ENCODE data around the gene GABRR3.

The GABRR3 gene

DNA sequence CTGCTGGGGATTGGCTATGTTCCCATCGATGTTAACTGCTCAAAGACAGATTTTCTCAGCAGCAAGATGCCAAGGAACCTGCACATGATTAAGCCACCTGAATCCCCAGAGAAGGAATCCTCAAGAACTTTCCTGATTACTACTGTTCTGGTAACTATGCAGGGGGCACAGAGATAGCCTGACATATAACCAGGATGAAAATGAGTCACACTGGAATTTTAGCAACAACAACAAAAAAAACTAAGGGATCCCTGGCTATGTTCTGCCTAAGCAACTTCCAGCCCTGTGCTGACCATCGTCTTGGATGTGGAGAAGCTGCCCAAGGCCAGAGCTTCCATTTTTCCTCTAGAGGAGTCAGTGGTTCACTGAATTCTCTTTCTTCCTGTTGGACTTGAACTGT lies 76.7 kb downstream of the GABRR3 start:
- DNase-seq: no peak

DNA sequence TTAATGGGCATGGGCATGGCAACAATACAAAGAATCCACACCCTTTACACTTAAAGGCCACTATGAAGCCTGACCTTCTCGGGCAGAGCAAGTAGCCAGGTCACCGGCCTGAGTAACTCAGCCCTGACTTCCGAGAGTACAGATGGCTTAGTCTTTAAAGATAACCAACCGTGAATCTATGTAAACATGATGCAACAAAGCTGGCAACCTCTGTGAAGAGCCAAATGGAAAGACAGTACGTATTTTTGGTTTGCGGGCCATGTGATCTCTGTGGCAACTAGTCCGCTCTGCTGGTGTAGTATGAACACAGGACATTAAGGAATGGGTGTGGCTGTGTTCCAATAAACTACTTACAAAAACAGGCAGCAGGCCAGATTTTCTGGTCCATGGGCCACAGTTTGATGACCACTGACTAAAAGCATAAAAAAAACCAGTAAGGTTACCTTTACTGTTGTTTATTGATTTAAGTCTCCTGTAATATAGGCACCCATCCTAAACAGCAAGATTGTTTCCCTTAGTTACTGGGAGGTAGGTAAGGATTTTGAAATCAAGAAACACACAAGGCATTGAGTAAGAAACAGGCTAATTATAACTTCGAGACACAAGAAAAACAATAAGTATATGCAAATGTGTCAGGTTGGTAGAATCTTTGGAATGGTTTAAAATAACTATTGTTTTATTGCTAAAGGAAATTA lies 77.4 kb downstream of the GABRR3 start:
- DNase-seq: no peak

DNA sequence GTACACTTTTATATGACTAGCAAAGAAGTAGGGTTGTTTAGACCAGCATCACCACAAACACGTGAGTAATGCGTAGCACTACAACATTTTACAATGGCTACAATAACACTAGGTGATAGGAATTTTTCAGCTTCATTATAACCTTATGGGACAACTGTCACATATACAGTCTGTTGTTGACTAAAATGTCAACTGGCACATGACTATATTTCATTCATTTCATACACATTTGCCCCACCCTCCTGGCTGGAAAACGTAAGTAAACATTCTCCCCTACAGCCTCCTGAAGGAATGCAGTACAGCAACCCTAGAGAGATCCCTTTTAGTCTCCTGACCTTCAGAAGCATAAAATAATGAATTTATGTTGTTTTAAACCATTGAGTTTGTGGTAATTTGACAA lies 79.1 kb downstream of the GABRR3 start:
- DNase-seq: no peak

DNA sequence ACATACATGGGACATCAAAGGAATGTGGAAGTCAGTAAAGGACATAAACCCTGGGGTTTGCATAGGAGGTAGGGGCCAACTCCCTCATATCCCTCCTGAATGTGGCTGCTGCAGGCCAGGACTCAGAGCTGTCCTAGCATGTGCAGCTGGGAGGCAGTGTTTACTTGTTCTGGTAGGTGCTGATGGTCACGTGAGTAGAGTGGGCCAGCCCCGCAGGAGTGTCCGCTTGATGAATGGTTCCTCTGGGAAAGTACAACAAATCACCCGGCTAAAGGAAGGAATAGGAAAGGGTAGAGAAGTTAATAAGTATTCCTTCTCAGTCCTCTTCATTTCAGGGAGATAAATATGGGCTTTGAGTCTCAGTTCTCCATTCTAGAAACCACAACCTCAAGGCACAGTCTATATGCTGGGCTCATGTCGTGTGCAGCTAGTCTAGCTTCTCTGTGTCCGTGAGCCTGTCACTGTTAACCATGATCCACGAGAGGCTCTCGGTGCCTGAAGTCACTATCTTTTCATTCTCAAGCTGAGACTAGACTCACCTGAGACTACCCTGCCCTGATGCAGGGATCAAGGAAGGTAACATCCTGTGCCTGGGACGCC lies 80.8 kb downstream of the GABRR3 start:
- DNase-seq: no peak

DNA sequence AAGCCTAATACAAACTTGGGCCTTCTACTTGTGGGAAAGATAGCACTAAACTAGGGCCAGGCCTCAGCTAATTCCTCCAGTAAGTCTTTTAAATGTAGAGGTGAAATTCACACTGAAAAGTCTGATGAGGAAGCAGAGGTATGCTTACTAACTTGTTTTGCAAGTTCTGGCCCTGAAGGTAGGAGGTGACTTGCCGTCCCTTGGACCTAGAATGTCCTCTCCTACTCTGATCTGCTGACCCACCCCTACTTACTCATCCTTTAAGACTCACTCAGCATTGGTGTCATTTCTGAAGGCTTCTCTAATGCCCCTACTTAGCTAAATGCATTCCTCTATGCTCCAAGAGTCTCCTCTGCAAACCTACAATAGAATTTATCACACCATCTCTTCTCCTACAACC lies 82.2 kb downstream of the GABRR3 start:
- no peak for DNase-seq

DNA sequence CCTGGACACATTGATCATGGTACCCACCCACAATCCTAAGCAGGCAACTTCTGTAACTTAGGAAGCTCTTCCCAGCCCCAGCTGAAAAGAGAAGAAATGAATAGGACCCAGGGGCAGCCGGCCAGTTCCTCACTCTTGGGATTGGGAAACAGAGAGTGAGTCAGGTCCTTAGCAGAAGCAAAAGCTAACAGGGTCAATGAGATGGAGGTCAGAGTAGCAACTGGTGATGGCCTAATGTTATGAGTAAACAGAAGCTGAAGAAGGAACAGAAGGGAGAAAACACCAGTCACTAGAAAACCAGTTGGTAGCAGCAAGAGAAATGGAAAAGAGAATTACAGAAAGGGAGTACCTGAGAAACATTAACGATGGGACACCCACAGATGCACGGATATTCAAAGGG lies 82.8 kb downstream of the GABRR3 start:
- DNase-seq: no peak

DNA sequence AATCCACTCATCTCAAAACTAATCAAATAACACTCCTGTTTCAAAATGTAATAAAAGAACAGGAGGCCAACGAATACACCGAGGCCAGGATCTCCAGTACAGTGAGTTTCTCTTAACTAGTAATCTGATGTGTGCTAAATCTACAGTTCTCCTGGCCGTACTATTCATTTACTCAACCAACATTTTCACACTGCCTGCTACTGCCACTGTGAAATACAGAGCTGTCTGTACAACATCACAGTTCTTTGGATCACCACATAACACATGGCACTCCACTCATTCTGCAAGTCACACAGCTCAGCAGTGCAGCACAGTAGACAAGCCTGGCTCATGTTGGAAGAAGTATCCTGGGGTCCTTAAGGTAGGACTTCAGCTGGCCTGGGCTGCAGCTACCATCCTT lies 84.8 kb downstream of the GABRR3 start:
- no peak for DNase-seq

DNA sequence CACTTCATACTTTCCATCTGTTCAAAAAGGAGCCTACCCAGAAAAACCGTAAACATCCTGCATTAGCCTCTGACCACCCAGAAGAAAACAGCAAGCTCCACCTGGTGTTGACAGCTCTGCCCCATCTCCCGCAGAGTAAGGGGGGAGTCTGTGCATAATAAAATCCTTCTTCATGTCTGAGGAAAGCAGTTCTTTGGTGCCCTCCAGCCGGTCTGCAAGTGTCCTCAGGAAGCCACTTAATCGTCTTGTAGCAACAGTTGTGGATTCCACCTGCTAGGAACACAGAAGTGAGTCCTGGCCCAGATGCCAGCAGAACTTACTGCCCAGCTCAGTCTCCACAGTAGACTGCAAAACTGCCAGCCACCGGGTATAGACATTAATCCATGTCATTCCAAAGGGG lies 85.4 kb downstream of the GABRR3 start:
- no peak for DNase-seq

DNA sequence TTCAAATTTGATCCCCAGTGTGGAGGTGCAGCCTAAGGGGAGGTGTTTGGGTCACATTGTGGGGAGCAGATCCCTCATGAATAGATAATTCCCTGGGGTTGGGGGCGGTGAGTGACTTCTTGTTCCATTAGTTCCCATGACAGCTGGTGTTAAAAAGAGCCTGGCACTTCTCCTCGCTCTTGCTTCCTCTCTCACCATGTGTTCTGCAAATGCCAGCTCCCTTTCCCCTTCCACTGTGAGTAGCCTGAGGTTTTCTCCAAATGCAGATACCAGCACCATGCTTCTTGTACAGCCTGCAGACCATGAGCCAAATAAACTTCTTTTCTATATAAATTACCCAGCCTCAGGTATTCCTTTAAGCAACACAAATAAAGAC lies 86.0 kb downstream of the GABRR3 start:
- no peak for DNase-seq

DNA sequence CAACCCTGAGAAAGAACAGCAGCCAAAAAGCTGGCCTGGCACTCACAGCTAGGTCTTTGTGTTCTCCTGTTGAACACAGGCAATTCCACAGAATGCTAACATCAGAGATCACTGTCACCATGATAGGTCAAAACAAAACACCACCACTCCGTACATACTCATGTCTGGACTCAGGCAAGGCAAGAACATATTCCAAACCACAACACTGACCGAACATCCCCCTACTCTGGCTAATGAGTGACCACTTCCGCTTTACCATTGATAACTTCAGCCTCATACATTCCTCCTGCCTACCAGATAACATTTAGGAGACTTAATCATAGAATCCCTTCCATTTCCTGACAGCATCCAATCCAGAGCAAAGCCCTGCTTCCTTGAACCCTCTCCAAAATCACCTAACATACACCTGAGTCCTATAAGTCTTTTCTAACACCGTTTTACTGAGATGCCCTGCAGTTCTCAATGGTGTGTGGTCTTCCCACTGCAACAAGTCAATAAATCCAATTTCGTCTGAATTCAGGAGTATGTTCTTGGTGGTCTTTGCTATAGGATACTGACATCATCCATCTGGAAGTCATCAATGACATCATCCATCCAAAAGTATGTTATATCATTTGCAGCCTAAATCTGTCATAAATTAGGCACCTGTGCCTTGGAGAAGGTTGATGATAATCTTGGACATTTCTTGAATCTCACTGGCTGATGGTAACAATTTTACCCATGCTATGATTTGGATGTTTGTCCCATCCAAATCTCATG lies 86.6 kb downstream of the GABRR3 start:
- DNase-seq: no peak

DNA sequence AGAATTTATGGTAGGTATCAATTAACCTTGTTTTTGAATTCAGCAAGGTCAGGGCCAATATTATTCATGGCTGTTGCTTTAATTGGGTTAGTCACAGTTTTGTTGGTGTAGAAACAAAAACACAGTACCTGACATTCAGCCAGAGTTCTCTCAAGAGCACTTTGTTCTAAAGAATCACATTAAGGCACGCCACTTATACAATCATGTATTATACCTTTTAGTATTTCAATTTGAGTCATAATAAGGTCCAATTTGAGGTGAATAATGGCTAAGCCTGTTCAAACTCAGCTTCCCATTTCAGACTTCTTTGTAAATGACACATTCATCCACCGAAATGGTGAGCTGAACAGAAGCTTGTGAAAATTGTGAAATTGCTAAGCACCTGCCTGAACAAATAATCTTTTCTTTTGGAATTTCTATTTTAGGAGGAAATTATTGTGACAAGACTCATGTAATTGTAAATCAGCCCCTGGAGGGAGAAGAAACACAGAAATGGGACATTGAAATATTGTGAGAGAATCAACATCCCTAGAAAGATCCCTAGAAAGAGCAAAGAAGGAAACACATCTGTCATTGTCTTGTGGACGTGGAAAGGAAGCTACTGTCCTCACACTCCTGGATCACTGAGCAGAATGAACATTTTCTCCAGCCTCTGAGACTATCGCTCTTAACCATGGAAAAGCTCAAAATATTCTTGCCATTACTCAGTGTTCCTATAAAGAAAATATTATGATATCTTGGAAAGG lies 92.1 kb downstream of the GABRR3 start:
- DNase-seq: no peak

DNA sequence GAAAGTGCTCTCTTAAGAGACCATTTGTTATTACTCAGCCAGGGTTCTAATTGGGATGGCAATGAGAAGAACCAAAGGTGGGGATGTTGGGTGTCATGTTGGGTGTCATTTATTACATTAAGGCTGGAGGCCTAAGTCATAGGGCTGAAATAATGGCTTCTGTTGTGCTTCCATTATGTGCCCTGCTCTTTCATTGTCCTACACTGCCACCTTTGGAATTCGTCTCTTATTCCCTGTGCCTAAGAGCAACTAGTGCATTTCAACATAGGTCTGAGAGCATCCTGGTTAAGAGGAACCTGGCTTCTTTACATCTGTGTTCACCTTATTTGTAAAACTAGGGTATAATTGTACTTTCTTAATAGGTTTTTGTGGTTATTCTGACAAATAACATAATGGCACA lies 95.1 kb downstream of the GABRR3 start:
- no peak for DNase-seq

DNA sequence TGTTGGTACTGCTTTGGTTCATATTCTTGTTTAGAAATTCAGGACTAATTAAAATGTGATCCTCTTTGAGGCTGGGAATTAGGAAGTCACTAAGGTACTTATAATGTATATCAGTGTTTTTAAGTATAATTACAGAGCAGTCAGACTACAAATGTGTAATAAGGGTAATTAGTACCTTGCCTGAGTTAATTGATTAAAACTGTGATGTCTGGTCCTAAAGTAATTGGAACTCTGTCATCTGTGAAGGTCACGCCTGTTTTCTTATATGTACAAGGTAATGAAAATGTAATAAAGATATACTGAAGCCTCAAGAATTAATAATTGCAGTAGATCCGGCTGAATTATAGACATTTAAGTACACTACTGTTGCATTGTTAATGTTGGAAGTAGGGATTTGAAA lies 95.7 kb downstream of the GABRR3 start:
- no peak for DNase-seq

DNA sequence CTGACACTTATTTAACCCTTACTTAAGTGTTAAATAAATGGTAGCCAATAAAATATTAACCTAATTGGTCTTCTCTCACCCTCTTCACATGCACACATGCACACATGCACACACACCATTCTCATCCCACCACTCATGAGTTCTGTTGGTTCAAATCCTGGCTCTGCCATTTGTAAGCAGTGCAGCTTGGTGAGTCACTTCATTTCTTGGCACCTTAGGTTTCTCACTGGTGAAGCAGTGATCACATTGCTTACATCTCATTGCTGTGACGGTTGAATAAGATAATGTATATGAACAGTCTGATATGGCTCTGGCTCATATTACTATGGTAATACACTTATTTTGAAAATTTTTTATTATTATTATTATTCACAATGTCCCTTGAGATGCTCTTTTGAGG lies 96.7 kb downstream of the GABRR3 start:
- no peak for DNase-seq

DNA sequence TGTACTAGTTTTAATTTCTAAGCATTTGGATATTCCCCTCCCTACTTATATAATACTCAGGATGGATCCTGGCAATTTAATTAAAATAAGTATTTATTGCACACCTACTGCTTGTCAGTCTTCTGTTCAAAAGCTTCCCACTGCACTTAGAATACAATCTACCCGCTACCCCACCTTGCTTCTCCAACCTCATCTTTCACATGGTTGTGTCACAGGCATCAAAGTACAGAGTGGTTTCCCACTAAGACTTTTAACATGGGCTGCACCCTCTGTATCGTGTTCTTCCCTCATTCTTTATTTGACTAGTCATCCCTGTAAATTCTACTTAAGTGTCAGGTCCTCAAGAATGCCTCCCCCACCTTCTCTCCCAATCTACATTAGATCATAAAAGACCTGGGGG lies 97.9 kb downstream of the GABRR3 start:
- DNase-seq: no peak

DNA sequence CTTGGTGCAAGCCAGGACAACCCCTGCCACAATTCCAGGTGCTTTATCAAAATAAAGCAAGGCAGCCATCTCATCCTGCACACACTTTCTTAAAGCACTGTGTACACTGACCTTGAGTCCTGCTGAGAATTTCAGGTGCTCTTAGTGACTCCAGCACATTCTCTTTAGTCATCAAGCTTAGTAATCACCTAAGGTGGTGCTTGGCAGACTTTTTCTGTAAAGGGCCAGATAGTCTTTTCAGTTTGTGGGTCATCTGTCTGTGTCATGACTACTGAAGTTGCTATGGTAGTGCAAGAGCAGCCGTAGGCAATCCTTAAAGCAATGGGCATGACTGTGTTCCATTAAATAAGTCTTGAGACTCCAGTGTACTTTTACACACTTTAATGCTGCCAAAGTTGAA lies 99.3 kb downstream of the GABRR3 start:
- no peak for DNase-seq

All from amygdala (tissue), 56 donors.